GM12892 (cell line): Measurements from ENCODE around the gene ARHGAP10.

Experiments used
- POLR2A ChIP-seq: IDR thresholded peaks from 2 replicates; pipeline ENCODE4 v1.6.1; 2011; ENCODE audit warnings: low read depth, low read length, control low read depth
- POLR2AphosphoS5 ChIP-seq: IDR thresholded peaks from 2 replicates; pipeline ENCODE4 v1.6.1; 2011; ENCODE audit warnings: low read depth, low read length, control low read depth

- TF ChIP-seq POLR2AphosphoS5 (no peak), POLR2A (no peak)
Measured at GRCh38 chr4:148072789-148073188, 340.9 kb downstream of the ARHGAP10 start.
